GM12878 (cell line): Measurements from ENCODE around the gene BORCS8. TPM values are rescaled to one million over a fixed set of nuclear protein-coding genes. Genes with fewer than 3 reads are reported as not detected.

Experiments
- CHD2 ChIP-seq: IDR thresholded peaks from 2 replicates; pipeline ENCODE4 v1.6.1; 2011; ENCODE audit warnings: low read depth, low read length, improper control_type of control experiment, borderline replicate concordance
- CREB1 ChIP-seq: IDR thresholded peaks from 2 replicates; pipeline ENCODE4 v1.6.1; 2012; ENCODE audit warnings: low read depth, mild to moderate bottlenecking, inconsistent platforms
- EGR1 ChIP-seq, 2 experiments: IDR thresholded peaks; 1 replicate in 1 of 2; 2 replicates in 1 of 2; pipeline ENCODE4 v1.6.1; 2011 to 2012; ENCODE audit warnings: low read depth in 2 of 2, low read length in 2 of 2, borderline replicate concordance in 1 of 2, mild to moderate bottlenecking in 1 of 2, moderate library complexity in 1 of 2
- FOS ChIP-seq: IDR thresholded peaks from 3 replicates; pipeline ENCODE4 v1.6.1; 2011; ENCODE audit warnings: borderline replicate concordance; ENCODE audit not compliant: insufficient read length; ENCODE audit errors: extremely low read depth
- FOXM1 ChIP-seq: IDR thresholded peaks from 2 replicates; pipeline ENCODE4 v1.6.1; 2012; ENCODE audit warnings: low read depth, mild to moderate bottlenecking, inconsistent platforms, low read length, moderate library complexity
- GATAD2B ChIP-seq: fragments of 450-650 bp; conservative IDR thresholded peaks from 2 replicates; pipeline ENCODE4 v1.6.1; 2017; ENCODE audit warnings: low read depth, mild to moderate bottlenecking, moderate library complexity
- HCFC1 ChIP-seq: fragments of 150-350 bp; IDR thresholded peaks from 2 replicates; pipeline ENCODE4 v1.6.1; 2014; ENCODE audit warnings: low read length
- HDAC2 ChIP-seq: fragments of 200-600 bp; sonication (generic); IDR thresholded peaks from 2 replicates; pipeline ENCODE4 v1.6.1; 2017
- IKZF1 ChIP-seq: fragments of 450-650 bp; conservative IDR thresholded peaks from 2 replicates; pipeline ENCODE4 v1.6.1; 2017; ENCODE audit warnings: antibody characterized with exemption, mild to moderate bottlenecking
- IKZF2 ChIP-seq, 2 experiments: fragments of 450-650 bp; IDR thresholded peaks; 2 replicates each; pipeline ENCODE4 v1.6.1; 2017; ENCODE audit warnings: mild to moderate bottlenecking in 2 of 2, moderate library complexity in 2 of 2
- IRF4 ChIP-seq: IDR thresholded peaks from 2 replicates; pipeline ENCODE4 v1.6.1; 2011; ENCODE audit warnings: low read depth, low read length
- KAT2A ChIP-seq: conservative IDR thresholded peaks from 2 replicates; pipeline ENCODE4 v1.6.1; 2011; ENCODE audit warnings: low read depth, low read length; ENCODE audit not compliant: control insufficient read depth
- MEF2A ChIP-seq: IDR thresholded peaks from 2 replicates; pipeline ENCODE4 v1.6.1; 2011; ENCODE audit warnings: low read depth, mild to moderate bottlenecking, low read length, moderate library complexity; ENCODE audit not compliant: insufficient read depth
- MXI1 ChIP-seq: fragments of 150-350 bp; IDR thresholded peaks from 2 replicates; pipeline ENCODE4 v1.6.1; 2011; ENCODE audit warnings: low read depth, mild to moderate bottlenecking, inconsistent platforms, low read length, improper control_type of control experiment
- NBN ChIP-seq: fragments of 450-650 bp; IDR thresholded peaks from 2 replicates; pipeline ENCODE4 v1.6.1; 2016
- NFYB ChIP-seq: IDR thresholded peaks from 2 replicates; pipeline ENCODE4 v1.6.1; 2011; ENCODE audit warnings: low read depth, mild to moderate bottlenecking, low read length, improper control_type of control experiment, moderate library complexity; ENCODE audit not compliant: insufficient read depth
- POLR2AphosphoS5 ChIP-seq: IDR thresholded peaks from 2 replicates; pipeline ENCODE4 v1.6.1; 2011; ENCODE audit warnings: mild to moderate bottlenecking, low read length, inconsistent platforms
- RAD21 ChIP-seq: IDR thresholded peaks from 2 replicates; pipeline ENCODE4 v1.6.1; 2011; ENCODE audit warnings: mild to moderate bottlenecking, low read depth, low read length, moderate library complexity; ENCODE audit not compliant: insufficient read depth
- RCOR1 ChIP-seq: conservative IDR thresholded peaks from 2 replicates; pipeline ENCODE4 v1.6.1; 2012; ENCODE audit warnings: low read depth, low read length, improper control_type of control experiment
- SMC3 ChIP-seq: IDR thresholded peaks from 2 replicates; pipeline ENCODE4 v1.6.1; 2011; ENCODE audit warnings: low read length, improper control_type of control experiment, borderline replicate concordance
- SREBF1 ChIP-seq: IDR thresholded peaks from 2 replicates; pipeline ENCODE4 v1.6.1; 2012; ENCODE audit warnings: mild to moderate bottlenecking, low read length
- SRF ChIP-seq, 2 experiments: IDR thresholded peaks; 2 replicates each; pipeline ENCODE4 v1.6.1; 2011; ENCODE audit warnings: low read depth in 2 of 2, low read length in 2 of 2, mild to moderate bottlenecking in 1 of 2, moderate library complexity in 1 of 2
- TBL1XR1 ChIP-seq: IDR thresholded peaks from 2 replicates; pipeline ENCODE4 v1.6.1; 2012; ENCODE audit warnings: low read depth, low read length, improper control_type of control experiment
- YBX1 ChIP-seq: fragments of 450-650 bp; IDR thresholded peaks from 2 replicates; pipeline ENCODE4 v1.6.1; 2016; ENCODE audit warnings: antibody characterized with exemption
- ZNF622 ChIP-seq: fragments of 450-650 bp; IDR thresholded peaks from 2 replicates; pipeline ENCODE4 v1.6.1; 2017; ENCODE audit warnings: mild to moderate bottlenecking, inconsistent platforms
- polyA plus RNA-seq, 11 experiments: library from polyadenylated mRNA; depleted of rRNA in 4 of 11; unstranded in 6 of 11; stranded (reverse) in 5 of 11; fragments of >200 nt; fragmentation: Nextera tagmentation in 4 of 11; fragmentation: Illumina TruSeq in 1 of 11; extraction: Ambion mirVana in 4 of 11; extraction: Trizol in 1 of 11; gene quantifications; 1 replicate in 1 of 11; 2 replicates in 10 of 11; pipeline versions ENCODE4 v1.2.1 to v1.2.3, GENCODE V29; 2011 to 2016; ENCODE audit warnings: inconsistent platforms in 2 of 11, missing spikeins in 2 of 11, low read depth in 1 of 11
- total RNA-seq, 4 experiments: library from RNA; depleted of rRNA in 3 of 4; stranded (reverse); fragments of >200 nt in 3 of 4; fragmentation: Illumina TruSeq in 1 of 4; extraction: Trizol in 1 of 4; gene quantifications; 2 replicates each; pipeline versions ENCODE4 v1.2.1 to v1.2.3, GENCODE V29; 2013 to 2021
- TF ChIP-seq, protein P1 (sequence below): fragments of 150-350 bp; IDR thresholded peaks from 2 replicates; pipeline ENCODE4 v1.6.1; 2016; ENCODE audit warnings: low read depth, low read length
- TF ChIP-seq, protein P2 (sequence below): fragments of 450-650 bp; IDR thresholded peaks from 2 replicates; pipeline ENCODE4 v1.6.1; 2017; ENCODE audit warnings: mild to moderate bottlenecking, low read depth, inconsistent platforms; ENCODE audit not compliant: poor library complexity, severe bottlenecking

The BORCS8 gene
- total and polyA plus RNA-seq, 10 of the 15 experiments (the other 5 are each of a cell fraction or from before 2014, with no cell fraction given): 3.7 to 40.3 (median 23.4) TPM

DNA sequence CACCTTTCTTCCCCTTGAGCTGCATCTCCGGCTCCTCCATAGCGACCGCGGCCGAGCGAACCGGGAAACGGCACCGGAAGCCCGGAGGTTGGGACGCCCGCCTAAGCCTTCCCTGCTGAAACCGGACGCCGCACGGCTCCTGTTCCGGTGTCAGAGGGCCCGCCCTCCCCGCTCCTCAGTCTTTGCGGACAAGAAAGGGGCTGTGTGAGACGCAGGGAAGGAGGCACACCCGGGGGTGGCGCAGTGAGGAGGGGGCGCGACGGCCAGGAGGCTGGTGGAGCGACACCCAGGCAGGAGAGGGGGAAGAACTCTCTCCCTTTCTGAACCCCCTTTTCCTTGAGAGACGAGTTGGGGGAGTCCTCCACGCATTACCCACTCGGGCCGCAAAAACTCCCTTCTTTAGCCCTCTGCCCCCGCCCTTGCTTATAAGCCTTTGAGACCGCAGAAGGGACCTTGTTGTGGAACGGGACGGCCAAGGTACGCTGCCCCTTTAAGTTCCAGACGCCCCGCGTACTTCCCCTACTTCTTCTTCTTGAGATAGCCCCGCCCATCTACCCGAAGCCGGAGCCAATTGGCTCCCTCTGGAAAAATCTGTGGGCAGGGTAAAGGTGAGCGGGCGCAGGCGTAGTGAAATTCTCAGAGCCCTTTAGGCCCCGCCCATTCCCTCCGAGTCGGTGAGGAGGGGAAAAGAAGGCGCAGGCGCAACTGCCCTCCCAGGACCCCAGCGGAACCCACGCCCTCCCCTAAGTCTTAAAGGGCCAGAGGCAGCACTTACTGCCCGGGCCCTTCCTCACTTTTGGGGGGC lies at the start of gene BORCS8, which contains the start of gene RFXANK (continued):
- TF ChIP-seq SREBF1 (0 out of 2 replicates have a peak, but pooled peaks have one; percentile 41), MXI1 (no peak), EGR1 (IDR thresholded peaks at IDR 0.05; ENCODE audit: borderline replicate concordance in 1 of 2, low read depth in 2 of 2, low read length in 2 of 2) (peak; percentile 43 to 59; a peak in 2 of 3 replicates), FOS (no peak), NBN (peak; percentile 92), MEF2A (peak; percentile 71; the same call in 1 of the 2 replicates), RAD21 (no peak), HDAC2 (peak; percentile 79; the same call in 1 of the 2 replicates), IKZF1 (peak; percentile 88), POLR2AphosphoS5 (peak; percentile 76), HCFC1 (peak; percentile 87), YBX1 (no peak), KAT2A (no peak), IRF4 (peak; percentile 50; the same call in 1 of the 2 replicates), GATAD2B (peak; percentile 54; the same call in 1 of the 2 replicates), SRF (IDR thresholded peaks at IDR 0.05; ENCODE audit: low read depth in 2 of 2, low read length in 2 of 2) (peak in 1 of 2 experiments; percentile 86; a peak in 3 of 4 replicates), SMC3 (0 out of 2 replicates have a peak, but pooled peaks have one; percentile 2), IKZF2 (IDR thresholded peaks at IDR 0.05) (peak in 1 of 2 experiments; percentile 37; a peak in 2 of 4 replicates), RCOR1 (no peak), NFYB (peak; percentile 89), CREB1 (no peak; the same call in 1 of the 2 replicates), CHD2 (peak; percentile 71; the same call in 1 of the 2 replicates), FOXM1 (no peak), ZNF622 (no peak), TBL1XR1 (no peak; the same call in 1 of the 2 replicates)
- TF ChIP-seq, protein P1, sequence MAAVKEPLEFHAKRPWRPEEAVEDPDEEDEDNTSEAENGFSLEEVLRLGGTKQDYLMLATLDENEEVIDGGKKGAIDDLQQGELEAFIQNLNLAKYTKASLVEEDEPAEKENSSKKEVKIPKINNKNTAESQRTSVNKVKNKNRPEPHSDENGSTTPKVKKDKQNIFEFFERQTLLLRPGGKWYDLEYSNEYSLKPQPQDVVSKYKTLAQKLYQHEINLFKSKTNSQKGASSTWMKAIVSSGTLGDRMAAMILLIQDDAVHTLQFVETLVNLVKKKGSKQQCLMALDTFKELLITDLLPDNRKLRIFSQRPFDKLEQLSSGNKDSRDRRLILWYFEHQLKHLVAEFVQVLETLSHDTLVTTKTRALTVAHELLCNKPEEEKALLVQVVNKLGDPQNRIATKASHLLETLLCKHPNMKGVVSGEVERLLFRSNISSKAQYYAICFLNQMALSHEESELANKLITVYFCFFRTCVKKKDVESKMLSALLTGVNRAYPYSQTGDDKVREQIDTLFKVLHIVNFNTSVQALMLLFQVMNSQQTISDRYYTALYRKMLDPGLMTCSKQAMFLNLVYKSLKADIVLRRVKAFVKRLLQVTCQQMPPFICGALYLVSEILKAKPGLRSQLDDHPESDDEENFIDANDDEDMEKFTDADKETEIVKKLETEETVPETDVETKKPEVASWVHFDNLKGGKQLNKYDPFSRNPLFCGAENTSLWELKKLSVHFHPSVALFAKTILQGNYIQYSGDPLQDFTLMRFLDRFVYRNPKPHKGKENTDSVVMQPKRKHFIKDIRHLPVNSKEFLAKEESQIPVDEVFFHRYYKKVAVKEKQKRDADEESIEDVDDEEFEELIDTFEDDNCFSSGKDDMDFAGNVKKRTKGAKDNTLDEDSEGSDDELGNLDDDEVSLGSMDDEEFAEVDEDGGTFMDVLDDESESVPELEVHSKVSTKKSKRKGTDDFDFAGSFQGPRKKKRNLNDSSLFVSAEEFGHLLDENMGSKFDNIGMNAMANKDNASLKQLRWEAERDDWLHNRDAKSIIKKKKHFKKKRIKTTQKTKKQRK: no peak
- TF ChIP-seq, protein P2, sequence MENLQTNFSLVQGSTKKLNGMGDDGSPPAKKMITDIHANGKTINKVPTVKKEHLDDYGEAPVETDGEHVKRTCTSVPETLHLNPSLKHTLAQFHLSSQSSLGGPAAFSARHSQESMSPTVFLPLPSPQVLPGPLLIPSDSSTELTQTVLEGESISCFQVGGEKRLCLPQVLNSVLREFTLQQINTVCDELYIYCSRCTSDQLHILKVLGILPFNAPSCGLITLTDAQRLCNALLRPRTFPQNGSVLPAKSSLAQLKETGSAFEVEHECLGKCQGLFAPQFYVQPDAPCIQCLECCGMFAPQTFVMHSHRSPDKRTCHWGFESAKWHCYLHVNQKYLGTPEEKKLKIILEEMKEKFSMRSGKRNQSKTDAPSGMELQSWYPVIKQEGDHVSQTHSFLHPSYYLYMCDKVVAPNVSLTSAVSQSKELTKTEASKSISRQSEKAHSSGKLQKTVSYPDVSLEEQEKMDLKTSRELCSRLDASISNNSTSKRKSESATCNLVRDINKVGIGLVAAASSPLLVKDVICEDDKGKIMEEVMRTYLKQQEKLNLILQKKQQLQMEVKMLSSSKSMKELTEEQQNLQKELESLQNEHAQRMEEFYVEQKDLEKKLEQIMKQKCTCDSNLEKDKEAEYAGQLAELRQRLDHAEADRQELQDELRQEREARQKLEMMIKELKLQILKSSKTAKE: no peak
